GM18520 (cell line): ENCODE measurements around the gene RBM20.

Experiments
- ATAC-seq: cut with Tn5 transposase; IDR thresholded peaks from one replicate; pipeline ENCODE4 v1.9.1; 2021; ENCODE audit not compliant: unreplicated experiment

RBM20 gene

GRCh38 chr10:110671788-110672579, 27.8 kb downstream of the RBM20 start:
- peak; percentile 97 for ATAC-seq

- ATAC-seq: no peak
Observed at GRCh38 chr10:110672580-110672919, 28.4 kb downstream of the RBM20 start.

GRCh38 chr10:110676016-110676415, 31.9 kb downstream of the RBM20 start:
- ATAC-seq: no peak

GRCh38 chr10:110679486-110680272, 35.5 kb downstream of the RBM20 start:
- no peak for ATAC-seq

- ATAC-seq: no peak
Observed at GRCh38 chr10:110680273-110681020, 36.3 kb downstream of the RBM20 start.

GRCh38 chr10:110681023-110681681, 37.0 kb downstream of the RBM20 start:
- ATAC-seq: no peak

- no peak for ATAC-seq
Observed at GRCh38 chr10:110682348-110682747, 38.2 kb downstream of the RBM20 start.

- no peak for ATAC-seq
Observed at GRCh38 chr10:110684800-110685446, 40.8 kb downstream of the RBM20 start.

GRCh38 chr10:110686047-110686446, 41.9 kb downstream of the RBM20 start:
- ATAC-seq: no peak

- no peak for ATAC-seq
Observed at GRCh38 chr10:110686949-110687348, 42.8 kb downstream of the RBM20 start.

GRCh38 chr10:110687400-110687799, 43.3 kb downstream of the RBM20 start:
- no peak for ATAC-seq

- no peak for ATAC-seq
Observed at GRCh38 chr10:110691139-110691538, 47.0 kb downstream of the RBM20 start.

GRCh38 chr10:110694263-110694662, 50.1 kb downstream of the RBM20 start:
- no peak for ATAC-seq

GRCh38 chr10:110694820-110695538, 50.8 kb downstream of the RBM20 start:
- no peak for ATAC-seq

- ATAC-seq: no peak
Observed at GRCh38 chr10:110695539-110695886, 51.4 kb downstream of the RBM20 start.

GRCh38 chr10:110696436-110696835, 52.3 kb downstream of the RBM20 start:
- no peak for ATAC-seq

GRCh38 chr10:110698340-110698739, 54.2 kb downstream of the RBM20 start:
- ATAC-seq: no peak

GRCh38 chr10:110698782-110699201, 54.7 kb downstream of the RBM20 start:
- ATAC-seq: no peak

GRCh38 chr10:110699859-110700468, 55.8 kb downstream of the RBM20 start:
- no peak for ATAC-seq
